Mesendoderm (in vitro differentiated cells): ENCODE data around the gene SSTR5.

Experiments
- DNase-seq: peaks from one replicate; pipeline ENCODE4 v3.0.0; 2013
- H2AK5ac ChIP-seq: 2 replicates; pipeline ENCODE4 v1.6.1; 2013; ENCODE audit warnings: low read length, inconsistent platforms
- H2BK120ac ChIP-seq: 2 replicates; pipeline ENCODE4 v1.6.1; 2013; ENCODE audit warnings: low read depth, mild to moderate bottlenecking, low read length, moderate library complexity, mixed read lengths
- H2BK15ac ChIP-seq: replicated peaks from 2 replicates; pipeline ENCODE4 v1.6.1; 2013; ENCODE audit warnings: low read depth, mild to moderate bottlenecking, moderate library complexity
- H2BK5ac ChIP-seq: 2 replicates; pipeline ENCODE4 v1.6.1; 2013; ENCODE audit warnings: low read length, inconsistent platforms
- H3K18ac ChIP-seq: 2 replicates; pipeline ENCODE4 v1.6.1; 2013; ENCODE audit warnings: mild to moderate bottlenecking, low read length, mixed read lengths
- H3K23ac ChIP-seq: one replicate; pipeline ENCODE4 v1.6.1; 2013; ENCODE audit warnings: low read length
- H3K27ac ChIP-seq: 2 replicates; pipeline ENCODE4 v1.5.1; 2013; ENCODE audit warnings: low read depth, mild to moderate bottlenecking, inconsistent platforms, low read length, moderate library complexity
- H3K27me3 ChIP-seq: 2 replicates; pipeline ENCODE4 v1.6.1; 2013; ENCODE audit warnings: low read length, control low read depth, mild to moderate bottlenecking, inconsistent platforms; ENCODE audit not compliant: insufficient read depth, poor library complexity
- H3K36me3 ChIP-seq: 2 replicates; pipeline ENCODE4 v1.6.1; 2013; ENCODE audit warnings: low read length, inconsistent platforms; ENCODE audit not compliant: control insufficient read depth, insufficient read depth
- H3K4ac ChIP-seq: one replicate; pipeline ENCODE4 v1.6.1; 2013; ENCODE audit warnings: low read depth, mild to moderate bottlenecking, low read length, moderate library complexity
- H3K4me1 ChIP-seq: 2 replicates; pipeline ENCODE4 v1.6.1; 2013; ENCODE audit warnings: low read depth, low read length, inconsistent platforms; ENCODE audit not compliant: control insufficient read depth
- H3K4me2 ChIP-seq: 2 replicates; pipeline ENCODE4 v1.6.1; 2013; ENCODE audit warnings: low read length
- H3K4me3 ChIP-seq: 2 replicates; pipeline ENCODE4 v1.5.1; 2013; ENCODE audit warnings: mild to moderate bottlenecking, low read length
- H3K56ac ChIP-seq: one replicate; pipeline ENCODE4 v1.6.1; 2013; ENCODE audit warnings: low read length
- H3K79me1 ChIP-seq: 2 replicates; pipeline ENCODE4 v1.6.1; 2013; ENCODE audit warnings: low read length, inconsistent platforms
- H3K79me2 ChIP-seq: 2 replicates; pipeline ENCODE4 v1.6.1; 2013; ENCODE audit warnings: mild to moderate bottlenecking, low read length; ENCODE audit not compliant: control insufficient read depth, insufficient read depth
- H3K9ac ChIP-seq: 2 replicates; pipeline ENCODE4 v1.6.1; 2013; ENCODE audit warnings: low read length, inconsistent platforms
- H4K5ac ChIP-seq: one replicate; pipeline ENCODE4 v1.6.1; 2013; ENCODE audit warnings: low read length
- H4K8ac ChIP-seq: one replicate; pipeline ENCODE4 v1.6.1; 2013; ENCODE audit warnings: low read depth, mild to moderate bottlenecking, control low read depth, low read length, moderate library complexity
- WGBS: extraction: QIAGEN DNeasy Blood & Tissue Kit; methylation state at CpG from one replicate; pipeline ENCODE4 v1.1.7; 2013; ENCODE audit warnings: low lambda C conversion rate, missing lambda C conversion rate; ENCODE audit not compliant: insufficient coverage; ENCODE audit errors: extremely low coverage; 5-methylcytosine and 5-hydroxymethylcytosine counted together

The SSTR5 gene

DNA sequence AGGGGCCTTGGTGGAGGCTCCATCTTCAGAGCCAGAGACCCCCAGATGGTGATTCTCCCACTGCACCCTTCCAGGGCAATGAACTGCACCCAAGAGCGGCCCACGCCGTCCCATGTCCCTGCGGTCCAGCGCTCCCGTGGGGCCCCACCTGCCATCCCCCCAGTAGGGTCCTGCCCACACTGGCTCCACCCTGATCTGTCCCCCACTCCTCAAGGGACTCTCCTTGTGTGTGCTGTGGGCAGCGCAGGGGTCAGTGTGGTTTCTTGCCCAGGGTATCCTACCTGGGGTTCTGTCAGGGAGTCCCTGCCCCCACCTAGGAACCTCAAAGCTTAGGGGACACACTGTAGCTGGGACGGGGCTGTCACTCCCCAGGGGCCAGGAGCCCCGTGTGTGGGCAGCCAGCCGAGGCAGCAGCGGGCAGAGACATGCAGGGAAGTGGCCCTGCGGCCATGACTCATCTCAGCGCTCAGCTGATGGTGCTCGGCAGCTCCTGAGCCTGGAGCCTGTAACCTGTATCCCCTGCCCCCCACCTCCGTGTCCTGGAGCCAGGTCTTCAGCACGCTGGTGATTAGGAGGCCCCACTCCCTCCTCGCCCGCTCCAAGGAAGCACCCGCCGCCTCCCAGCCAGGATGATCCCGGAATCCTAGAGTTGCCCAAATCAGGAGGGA, 35.7 kb upstream of the SSTR5 start:
- no peak overlapping the region for H3K23ac ChIP-seq
- peak; percentile 55 for DNase-seq

DNA sequence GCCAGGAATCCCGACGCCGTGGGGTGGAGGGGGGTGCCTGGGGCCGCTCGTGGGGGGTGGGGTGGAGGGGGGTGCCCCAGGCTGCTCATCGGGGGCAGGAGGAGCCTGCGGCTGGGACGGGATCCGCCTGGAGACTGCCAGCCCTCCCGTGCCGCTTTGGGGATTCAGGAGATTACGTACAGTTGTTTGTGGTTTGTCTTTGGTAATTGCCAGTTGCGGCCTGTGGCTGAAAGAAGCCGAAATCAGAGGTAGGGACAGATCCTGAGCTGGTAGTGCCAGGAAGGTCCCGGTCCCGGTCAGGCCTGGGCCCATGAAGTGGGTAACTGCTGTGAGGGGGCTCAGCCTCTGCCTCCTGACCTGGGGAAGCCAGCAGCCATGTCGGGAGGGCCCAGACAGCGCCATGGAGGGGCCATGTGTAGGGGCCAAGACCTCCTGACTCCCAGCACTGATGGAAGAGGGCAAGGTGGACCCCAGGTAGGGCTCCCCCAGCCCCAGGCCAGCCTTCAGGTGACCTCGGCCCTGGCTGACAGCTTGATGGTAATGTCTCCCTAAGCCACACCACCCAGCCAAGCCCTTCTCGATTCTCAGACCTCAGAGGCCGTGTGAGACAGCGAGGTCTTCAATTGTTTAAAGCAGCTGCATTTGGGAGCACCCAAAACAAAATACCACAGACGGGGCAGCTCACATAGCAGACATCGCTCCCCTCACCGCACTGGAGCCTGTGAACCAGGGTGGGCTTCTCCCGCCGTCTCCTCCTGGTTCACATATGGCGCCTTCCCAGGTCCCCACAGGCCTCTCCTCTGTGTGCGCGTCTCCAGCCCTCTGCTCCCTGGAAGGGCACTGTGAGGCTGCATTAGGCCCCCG, 34.9 kb upstream of the SSTR5 start:
- H3K79me1 ChIP-seq: no peaks in the 10 kb centered on the region
- no peaks in the 10 kb centered on the region for H3K79me2 ChIP-seq
- H3K9ac ChIP-seq: no peak overlapping the region
- no peak overlapping the region for H2BK15ac ChIP-seq
- no peak overlapping the region for H4K8ac ChIP-seq
- no peak overlapping the region for H3K4ac ChIP-seq
- no peaks in the 10 kb centered on the region for H3K27me3 ChIP-seq
- H2AK5ac ChIP-seq: no peak overlapping the region
- H3K4me3 ChIP-seq: no peak overlapping the region
- peak overlapping the region; percentile 34 for H3K56ac ChIP-seq
- no peak overlapping the region for H4K5ac ChIP-seq
- no peak overlapping the region for H2BK120ac ChIP-seq
- no peak for DNase-seq
- no peak overlapping the region for H3K27ac ChIP-seq
- H3K4me1 ChIP-seq: no peaks in the 10 kb centered on the region
- WGBS: no CpG with 5 or more reads among the region's 31 CpGs
- H3K4me2 ChIP-seq: no peak overlapping the region
- no peak overlapping the region for H3K23ac ChIP-seq
- H3K18ac ChIP-seq: no peak overlapping the region
- no peaks in the 10 kb centered on the region for H3K36me3 ChIP-seq
- H2BK5ac ChIP-seq: no peak overlapping the region

More for the DNA sequence above, 35.7 kb upstream of the SSTR5 start:
- Histone ChIP-seq H3K27me3 (no peaks in the 10 kb centered on the region), H4K8ac (no peak overlapping the region), H4K5ac (no peak overlapping the region), H3K9ac (no peak overlapping the region), H2BK5ac (no peak overlapping the region), H3K56ac (peak overlapping the region; percentile 25), H3K27ac (no peak overlapping the region), H3K4me2 (no peak overlapping the region), H3K79me2 (no peaks in the 10 kb centered on the region), H3K4ac (no peak overlapping the region), H2BK120ac (no peak overlapping the region), H2BK15ac (no peak overlapping the region), H3K79me1 (no peaks in the 10 kb centered on the region), H3K36me3 (no peaks in the 10 kb centered on the region), H3K4me3 (no peak overlapping the region), H3K18ac (no peak overlapping the region), H3K4me1 (no peaks in the 10 kb centered on the region), H2AK5ac (no peak overlapping the region)
- no CpG with 5 or more reads among the region's 21 CpGs for WGBS

DNA sequence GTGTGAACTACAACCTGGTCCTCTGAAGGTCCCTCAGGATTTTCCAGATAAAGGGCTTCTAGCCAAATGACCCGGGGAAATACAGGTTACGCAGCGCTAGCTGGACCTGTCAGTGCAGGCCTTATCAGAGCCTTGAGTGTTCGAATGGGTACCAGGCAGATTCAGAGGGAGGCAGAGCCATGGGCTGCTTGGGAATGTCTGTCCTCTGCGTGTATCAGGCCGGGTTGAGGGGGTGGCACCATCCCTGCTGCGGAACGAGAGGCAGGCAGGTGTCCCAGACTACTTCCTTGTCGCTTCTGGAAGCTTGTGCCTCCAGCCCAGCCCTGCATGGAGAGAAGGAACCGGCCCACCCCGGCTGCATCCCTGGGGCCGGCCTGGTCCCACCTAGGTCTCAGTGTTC, 33.6 kb upstream of the SSTR5 start:
- H3K36me3 ChIP-seq: no peaks in the 10 kb centered on the region
- no peak overlapping the region for H3K27ac ChIP-seq
- H3K4ac ChIP-seq: no peak overlapping the region
- no peak overlapping the region for H3K18ac ChIP-seq
- H3K9ac ChIP-seq: no peak overlapping the region
- H2BK120ac ChIP-seq: no peak overlapping the region
- no peak overlapping the region for H2BK15ac ChIP-seq
- H3K23ac ChIP-seq: no peak overlapping the region
- DNase-seq: no peak
- H3K4me2 ChIP-seq: no peak overlapping the region
- no peaks in the 10 kb centered on the region for H3K27me3 ChIP-seq
- WGBS: no CpG with 5 or more reads among the region's 12 CpGs
- H3K4me1 ChIP-seq: no peaks in the 10 kb centered on the region
- H3K4me3 ChIP-seq: no peak overlapping the region
- no peaks in the 10 kb centered on the region for H3K79me1 ChIP-seq
- no peak overlapping the region for H2AK5ac ChIP-seq
- H4K8ac ChIP-seq: no peak overlapping the region
- no peaks in the 10 kb centered on the region for H3K79me2 ChIP-seq
- H4K5ac ChIP-seq: no peak overlapping the region
- H2BK5ac ChIP-seq: no peak overlapping the region
- no peak overlapping the region for H3K56ac ChIP-seq

DNA sequence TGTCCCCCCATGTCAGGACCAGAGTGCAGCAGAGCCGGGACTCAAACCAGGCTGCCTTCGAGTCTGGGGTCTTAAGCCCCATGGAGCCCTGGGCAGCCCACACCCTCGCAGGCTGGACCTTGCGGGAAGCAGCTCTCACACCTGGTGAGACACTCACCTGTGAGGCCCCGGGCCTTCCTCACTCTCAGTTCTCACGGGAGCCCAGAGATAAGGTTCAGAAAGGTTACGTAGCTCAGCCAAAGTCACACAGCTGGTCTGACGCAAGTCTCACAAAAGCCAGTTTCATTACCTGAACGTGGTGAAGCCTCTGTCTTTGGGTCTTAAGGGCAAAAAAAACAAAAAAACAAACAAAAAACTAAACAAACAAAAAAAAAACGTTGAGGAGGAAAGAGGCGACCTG, 32.8 kb upstream of the SSTR5 start:
- no peak overlapping the region for H3K27ac ChIP-seq

DNA sequence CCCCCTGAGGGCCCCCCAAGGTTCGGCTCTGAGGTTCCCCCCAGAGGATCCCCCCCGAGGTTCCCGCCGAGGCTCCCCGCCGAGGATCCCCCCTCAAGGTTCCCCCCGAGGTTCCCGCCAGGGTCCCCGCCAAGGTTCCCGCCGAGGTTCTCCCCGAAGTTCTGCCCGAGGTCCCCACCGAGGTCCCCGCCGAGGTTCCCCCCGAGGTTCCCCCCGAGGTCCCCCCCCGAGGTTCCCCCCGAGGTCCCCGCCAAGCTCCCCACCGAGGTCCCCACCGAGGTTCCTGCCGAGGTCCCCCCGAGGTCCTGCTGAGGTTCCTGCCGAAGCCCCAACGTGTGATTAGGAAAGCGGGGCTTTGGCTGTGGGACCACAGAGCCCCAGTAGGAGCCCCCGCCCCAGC, 32.2 kb upstream of the SSTR5 start:
- Histone ChIP-seq H3K56ac (no peak overlapping the region), H3K4me1 (no peaks in the 10 kb centered on the region), H3K23ac (no peak overlapping the region)

More for the DNA sequence above, 32.8 kb upstream of the SSTR5 start:
- no peak overlapping the region for H3K4me2 ChIP-seq
- H3K18ac ChIP-seq: no peak overlapping the region
- no peak overlapping the region for H4K8ac ChIP-seq
- whole genome bisulfite sequencing: no CpG with 5 or more reads among the region's 11 CpGs
- H3K27me3 ChIP-seq: no peaks in the 10 kb centered on the region
- H3K79me2 ChIP-seq: no peaks in the 10 kb centered on the region
- no peaks in the 10 kb centered on the region for H3K36me3 ChIP-seq
- H2AK5ac ChIP-seq: no peak overlapping the region
- no peak overlapping the region for H2BK5ac ChIP-seq
- H3K56ac ChIP-seq: no peak overlapping the region
- H2BK15ac ChIP-seq: no peak overlapping the region
- H3K9ac ChIP-seq: no peak overlapping the region
- no peaks in the 10 kb centered on the region for H3K79me1 ChIP-seq
- no peak overlapping the region for H2BK120ac ChIP-seq
- no peak overlapping the region for H3K4ac ChIP-seq
- no peak overlapping the region for H4K5ac ChIP-seq
- H3K4me3 ChIP-seq: no peak overlapping the region
- no peak overlapping the region for H3K23ac ChIP-seq
- H3K4me1 ChIP-seq: no peaks in the 10 kb centered on the region
- no peak for DNase-seq

More for the DNA sequence above, 32.2 kb upstream of the SSTR5 start:
- Histone ChIP-seq H3K9ac (no peak overlapping the region), H3K18ac (no peak overlapping the region), H3K79me1 (no peaks in the 10 kb centered on the region), H4K8ac (no peak overlapping the region), H3K4ac (no peak overlapping the region), H3K27ac (no peak overlapping the region), H2AK5ac (no peak overlapping the region), H2BK5ac (no peak overlapping the region), H3K79me2 (no peaks in the 10 kb centered on the region), H3K36me3 (no peaks in the 10 kb centered on the region), H3K4me3 (no peak overlapping the region), H2BK15ac (no peak overlapping the region), H2BK120ac (no peak overlapping the region), H4K5ac (no peak overlapping the region), H3K27me3 (no peaks in the 10 kb centered on the region), H3K4me2 (no peak overlapping the region)
- no peak for DNase-seq
- no CpG with 5 or more reads among the region's 29 CpGs for WGBS
